AG20443 (cell line): ENCODE measurements around the gene RNF43.

Experiments
- DNase-seq: peaks from one replicate; pipeline ENCODE4 v3.0.0; 2012; ENCODE audit warnings: low spot score, mixed read lengths

RNF43 gene

DNA sequence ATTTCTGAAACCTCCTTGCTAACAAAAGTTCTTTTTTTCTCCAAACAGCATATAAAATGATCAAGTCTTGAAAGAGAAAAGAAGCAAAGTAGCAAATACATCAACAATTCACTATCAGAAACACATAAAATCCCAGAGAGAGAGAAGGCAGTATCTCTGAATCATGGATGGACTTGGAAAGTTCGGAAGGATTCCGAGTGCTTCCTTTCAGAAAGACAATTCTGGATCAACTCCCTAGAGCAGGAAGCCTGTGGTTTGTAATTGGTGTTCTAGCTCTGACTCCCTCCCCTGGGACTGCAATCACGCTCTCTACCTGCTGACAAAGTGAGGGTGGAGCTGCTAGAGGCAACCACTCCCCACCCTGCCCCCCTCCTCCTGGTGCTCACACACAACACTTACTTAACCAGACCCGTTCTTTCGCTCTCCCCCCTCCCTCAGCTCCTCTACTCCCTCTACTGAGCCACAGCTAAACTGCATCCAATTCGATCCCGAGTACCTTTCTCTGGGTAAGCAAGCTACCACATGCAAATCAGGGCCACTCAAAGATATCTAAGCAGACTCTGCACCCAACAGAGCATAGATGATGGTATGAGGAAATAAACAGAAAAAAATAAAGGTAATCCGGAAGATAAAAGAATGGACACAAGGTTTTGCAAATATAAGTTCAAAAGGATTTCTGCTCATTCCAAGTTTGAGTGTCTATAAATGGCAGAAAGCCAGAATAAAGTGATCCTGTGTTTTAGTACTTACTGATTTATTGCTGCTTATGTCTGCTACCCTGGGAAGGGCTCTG is at the start of gene RNF43:
RNF43 (minus strand) TSS at position 235 of the 793 bp plus-strand sequence. CDS start 1,957 bp downstream, outside the sequence.
- peak; percentile 91 for DNase-seq

DNA sequence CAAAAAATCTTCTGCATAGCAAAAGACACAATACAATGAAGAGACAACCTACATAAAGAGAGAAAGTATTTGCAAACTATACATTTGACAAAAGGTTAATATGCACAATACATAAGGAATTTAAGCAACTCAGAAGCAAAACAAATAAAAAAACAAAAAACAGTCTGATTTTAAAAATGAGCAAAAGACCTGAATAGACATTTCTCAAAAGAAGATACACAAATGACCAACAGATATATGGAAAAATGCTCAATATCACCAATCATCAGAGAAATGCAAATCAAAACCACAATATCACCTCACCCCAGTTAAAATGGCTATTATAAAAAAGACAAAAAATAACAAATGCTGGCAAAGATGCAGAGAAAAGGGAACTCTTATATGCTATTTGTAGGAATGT is 38.2 kb upstream of the RNF43 start:
- DNase-seq = no peak

DNA sequence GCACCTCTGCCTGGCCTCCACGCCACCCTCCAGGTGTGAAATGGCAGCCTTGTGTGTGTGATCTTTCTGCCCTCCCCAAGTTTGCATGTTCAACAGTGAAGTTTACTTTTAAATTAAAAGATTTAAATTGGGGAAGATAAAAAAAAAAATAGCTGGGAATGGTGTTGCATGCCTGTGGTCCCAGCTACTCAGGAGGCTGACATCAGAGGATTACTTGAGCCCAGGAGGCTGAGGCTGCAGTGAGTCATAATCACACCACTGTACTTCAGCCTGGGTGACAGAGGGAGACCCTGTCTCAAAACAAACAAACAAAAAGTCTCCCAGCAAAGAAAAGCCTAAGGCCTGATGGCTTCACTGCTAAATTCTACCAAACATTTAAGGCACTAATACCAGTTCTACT is 35.4 kb upstream of the RNF43 start:
- no peak for DNase-seq

DNA sequence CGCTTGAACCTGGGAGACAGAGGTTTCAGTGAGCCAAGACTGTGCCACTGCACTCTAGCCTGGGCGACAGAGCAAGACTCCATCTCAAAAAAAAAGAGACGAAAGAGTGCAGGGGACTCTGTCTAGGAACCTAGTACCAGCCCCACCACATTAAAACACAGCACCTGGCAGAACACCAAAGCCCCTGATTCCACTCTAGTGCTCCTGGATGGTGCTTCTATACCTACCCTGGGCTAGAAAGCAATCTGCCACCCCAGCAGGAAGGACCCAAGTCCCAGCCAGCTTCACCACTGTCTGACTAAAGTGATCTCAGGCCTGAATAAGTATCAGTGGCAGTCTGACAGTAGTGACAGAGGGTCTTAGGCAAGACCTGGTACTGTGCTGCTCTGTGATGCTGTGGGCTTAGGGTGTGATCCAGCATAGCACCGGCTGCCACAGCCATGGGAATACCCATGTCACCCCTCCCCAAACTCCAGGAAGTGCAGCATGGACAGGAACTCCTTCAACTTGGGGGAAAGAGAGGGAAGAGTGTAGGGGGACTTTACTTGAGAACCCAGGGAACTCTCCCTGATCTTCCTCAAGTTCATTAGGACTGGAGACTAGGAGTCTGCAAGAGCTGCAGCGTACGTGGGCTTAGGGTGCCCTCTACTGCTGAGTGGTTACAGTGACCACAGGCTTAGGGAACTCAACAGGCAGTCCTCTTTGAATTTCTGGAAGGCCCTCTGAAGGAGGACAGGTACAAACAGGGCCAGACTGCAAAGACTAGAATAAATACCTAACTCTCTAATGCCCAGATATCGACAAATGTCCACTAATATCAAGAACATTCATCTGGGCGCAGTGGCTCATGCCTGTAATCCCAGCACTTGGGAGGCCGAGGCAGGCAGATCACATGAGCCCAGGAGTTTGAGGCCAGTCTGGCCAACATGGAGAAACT is 30.0 kb upstream of the RNF43 start:
- DNase-seq = peak; percentile 77

DNA sequence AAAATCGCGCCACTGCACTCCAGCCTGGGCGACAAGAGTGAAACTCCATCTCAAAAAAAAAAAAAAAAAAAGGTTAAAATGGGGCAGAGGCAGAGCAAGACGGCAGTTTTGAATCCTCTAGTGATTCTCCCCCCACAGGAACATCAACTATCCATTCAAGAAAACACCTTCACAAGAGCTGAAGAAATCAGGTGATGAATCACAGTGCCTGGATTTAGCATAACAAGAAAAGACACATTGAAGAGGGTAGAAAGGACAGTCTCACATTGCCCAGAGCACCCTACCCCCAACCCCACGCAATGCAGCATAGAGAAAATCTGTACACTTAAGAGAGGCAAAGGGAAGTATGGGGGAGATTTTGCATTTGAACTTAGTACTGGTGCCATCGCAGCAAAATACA is 28.8 kb upstream of the RNF43 start:
- no peak for DNase-seq

DNA sequence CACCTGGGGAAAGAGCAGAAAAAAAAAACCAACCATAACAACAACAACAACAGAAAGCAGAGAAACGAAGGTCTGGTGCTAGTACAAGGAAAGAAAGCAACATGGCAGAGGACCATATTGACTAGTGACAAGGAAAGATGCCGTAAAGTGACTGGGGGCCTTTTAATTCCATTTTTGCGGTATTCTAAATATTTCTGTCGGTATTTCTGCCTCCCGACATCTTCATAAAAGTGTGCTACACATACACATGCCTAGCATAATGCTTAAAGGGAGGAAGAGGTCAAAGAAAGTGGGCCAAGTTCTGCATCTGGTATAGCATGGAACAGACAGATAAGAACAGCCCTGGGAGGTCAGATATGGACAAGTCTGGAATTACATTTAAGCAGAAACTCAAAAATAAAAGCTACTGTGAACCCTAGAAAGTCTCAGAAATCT is 19.5 kb upstream of the RNF43 start:
- no peak for DNase-seq

DNA sequence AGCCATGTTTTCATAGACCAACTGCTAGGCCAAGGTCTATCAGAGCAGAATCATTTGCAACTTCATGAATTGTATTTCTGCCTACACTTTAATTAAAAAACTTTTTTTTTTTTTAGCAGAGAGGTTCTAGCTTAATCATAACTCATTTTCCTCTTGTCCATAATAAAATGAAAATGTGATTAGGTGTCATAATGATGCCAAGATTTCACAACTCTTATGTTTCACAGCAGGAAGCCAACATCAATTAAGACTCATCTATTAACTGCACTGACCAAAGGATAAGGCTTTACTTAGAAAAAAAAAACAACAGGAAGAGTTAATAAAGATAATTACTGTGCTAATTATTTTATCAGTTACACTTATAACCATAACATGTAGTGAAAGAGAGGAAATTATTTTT is 18.9 kb upstream of the RNF43 start:
- DNase-seq = no peak

DNA sequence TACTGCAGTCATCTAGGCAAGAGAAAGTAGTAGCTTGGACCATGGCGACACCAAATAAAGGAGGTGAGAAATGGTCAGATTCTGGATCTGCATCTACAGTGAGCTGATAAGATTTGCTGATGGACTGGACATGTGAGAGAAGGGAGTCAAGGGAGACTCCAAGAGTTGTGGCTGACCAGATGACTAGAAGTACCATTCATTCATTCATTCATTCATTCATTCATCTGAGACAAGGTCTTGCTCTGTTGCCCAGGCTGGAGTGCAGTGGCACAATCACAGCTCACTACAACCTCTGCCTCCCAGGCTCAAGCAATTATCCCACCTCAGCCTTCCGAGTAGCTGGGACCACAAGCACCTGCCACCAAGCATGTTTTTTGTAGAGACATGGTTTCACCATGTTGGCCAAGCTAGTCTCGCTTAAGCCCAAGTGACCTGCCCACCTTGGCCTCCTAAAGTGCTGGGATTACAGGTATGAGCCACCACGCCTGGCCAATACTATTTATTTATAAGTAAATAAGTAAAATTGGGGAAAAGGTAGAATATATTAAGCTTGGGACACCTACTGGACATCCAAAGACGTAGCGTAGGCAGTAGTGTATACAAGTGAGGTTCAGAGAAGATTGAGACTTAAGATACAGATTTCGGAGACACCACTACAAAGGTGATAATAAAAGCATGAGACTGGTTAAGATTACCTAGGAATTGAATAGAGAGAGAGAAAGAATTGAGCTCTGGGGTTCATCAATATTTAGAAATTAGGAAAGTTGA is 15.7 kb upstream of the RNF43 start:
- no peak for DNase-seq

DNA sequence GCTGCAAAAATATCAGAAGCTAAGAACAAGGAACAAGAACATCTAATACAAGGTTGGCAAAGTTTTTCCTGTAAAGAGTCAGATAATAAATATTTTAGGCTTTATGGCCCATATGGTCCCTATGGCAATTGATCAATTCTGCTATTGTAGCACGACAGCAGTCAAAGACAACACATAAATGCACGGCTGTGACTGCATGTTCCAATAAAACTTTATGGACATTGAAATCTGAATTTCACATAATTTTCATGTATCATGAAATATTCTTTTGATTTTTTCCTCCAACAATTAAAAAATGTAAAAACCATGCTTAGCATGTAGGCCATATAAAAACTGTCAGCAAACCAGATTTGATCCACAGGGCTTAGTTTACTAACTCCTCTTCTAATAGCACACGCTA is 10.5 kb upstream of the RNF43 start:
- DNase-seq = no peak

DNA sequence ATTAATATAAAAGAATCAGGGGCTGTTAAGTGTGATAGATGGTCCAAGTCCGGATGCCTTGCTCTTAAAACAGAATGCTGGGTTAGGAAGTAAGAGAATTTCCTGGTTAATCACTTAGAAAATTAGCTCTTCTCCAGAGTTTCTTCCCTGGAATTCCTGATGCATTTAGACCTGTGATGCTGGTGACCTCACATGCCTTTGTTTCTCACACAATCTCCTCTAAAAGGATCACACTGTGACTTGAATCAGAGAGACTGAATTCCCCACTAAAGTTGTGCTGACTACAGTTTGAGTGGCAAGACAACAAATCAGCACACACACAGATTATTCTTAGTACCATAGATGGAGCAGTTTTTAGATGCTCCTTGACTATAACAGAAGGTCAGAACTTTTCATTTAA is 4.4 kb upstream of the RNF43 start:
- DNase-seq = no peak

DNA sequence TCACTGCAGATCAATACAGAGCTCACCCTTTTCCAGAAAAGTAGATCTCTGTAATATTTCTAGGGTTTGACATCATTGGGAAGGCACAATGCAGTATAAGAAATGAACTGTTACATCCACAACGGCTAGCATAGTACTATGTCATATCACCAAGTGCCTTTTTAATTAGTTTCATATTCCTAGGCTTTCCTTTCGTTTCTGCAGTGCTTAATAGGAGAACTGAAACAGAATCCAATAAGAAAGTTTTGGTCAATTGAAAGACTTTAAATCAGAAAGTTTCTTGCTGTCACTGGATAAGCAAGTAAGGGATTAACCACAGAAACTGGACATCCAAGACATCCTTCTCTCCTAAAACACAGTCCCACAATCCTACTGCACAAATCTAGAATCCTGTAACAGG is 3.5 kb upstream of the RNF43 start:
- no peak for DNase-seq

DNA sequence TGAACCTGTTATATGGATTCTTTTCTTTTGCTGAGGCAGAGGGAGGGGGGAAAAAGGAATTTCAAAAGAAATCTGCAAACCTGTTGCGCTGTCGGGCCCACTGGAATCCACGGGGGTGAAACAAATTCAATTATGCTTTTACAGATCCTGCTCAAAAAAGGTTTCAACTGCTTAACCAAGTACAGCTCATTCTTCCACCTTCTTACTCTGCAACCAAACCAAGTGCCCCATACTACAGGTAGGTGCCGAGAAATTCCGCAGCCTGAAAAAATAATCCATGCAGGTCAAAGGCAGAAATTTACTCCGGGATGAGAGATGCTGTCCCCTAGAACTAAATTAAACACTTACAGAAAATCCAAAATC is 416 bp downstream of the RNF43 start:
- no peak for DNase-seq

DNA sequence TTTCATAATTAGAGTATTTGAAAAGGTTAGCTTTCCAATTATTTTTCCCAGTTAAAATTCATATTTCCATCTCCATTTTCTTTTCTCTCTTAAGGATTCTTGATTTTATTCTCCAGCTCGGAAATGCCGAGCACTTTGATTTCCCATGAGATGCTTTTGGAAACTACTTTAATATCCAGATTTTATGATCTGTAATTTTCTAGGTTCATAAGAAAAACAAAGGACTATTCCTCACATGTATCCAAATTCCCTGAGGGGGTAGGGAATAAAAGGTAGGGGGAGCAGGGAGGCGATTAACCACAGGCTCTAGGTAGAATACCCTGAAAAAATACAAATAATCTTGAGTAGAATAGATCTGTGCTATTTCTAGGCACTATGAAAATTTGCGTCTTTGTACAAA is 938 bp downstream of the RNF43 start:
- no peak for DNase-seq

DNA sequence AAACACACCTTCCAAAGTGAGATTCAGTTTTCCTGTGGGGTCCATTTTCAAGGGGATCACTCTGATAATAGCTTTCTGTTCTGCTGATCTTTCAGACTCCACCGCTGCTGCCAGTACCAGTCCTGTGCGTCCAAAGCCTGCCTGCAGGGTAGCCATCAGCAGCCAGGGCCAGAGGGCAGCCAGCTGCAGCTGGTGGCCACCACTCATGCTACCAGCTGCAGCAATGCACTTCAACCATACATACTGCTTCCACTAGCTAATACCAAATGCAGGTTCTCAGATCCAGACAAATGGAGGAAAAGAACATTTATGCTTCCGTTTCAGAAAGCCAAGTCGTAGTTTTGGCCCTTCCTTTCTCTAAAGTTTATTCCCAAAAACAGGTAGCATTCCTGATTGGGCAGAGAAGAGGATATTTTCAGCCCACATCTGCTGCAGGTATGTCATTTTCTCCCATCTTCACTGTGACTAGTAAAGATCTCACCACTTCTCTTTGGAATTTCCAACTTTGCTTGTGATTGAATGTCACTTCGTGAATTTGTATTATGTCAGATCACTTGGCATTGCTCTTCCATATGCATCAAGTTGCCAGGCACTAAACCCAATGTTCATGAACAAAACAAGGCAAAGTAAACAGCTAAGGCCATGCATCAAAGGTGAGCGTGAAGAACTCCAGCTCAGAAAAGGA is 1.8 kb downstream of the RNF43 start:
- DNase-seq = no peak

DNA sequence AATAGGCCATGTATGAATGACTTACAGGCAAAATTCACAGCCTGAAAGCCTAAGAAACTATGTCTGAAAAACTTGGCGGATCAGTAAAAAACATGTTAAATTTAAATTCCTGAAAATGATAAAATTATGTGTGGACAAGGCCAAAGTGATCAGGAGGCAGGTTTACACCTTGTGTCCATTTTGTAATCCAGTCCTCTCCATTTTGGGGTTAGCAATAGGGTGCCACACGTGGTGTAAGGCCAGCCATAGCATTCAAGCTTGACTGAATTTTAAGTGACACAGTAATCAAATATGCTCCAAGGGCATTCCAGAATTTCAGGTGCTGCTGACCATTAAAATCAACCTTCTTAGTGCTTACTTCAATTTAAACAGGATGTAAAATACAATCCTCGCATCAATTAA is 2.7 kb downstream of the RNF43 start:
- no peak for DNase-seq

DNA sequence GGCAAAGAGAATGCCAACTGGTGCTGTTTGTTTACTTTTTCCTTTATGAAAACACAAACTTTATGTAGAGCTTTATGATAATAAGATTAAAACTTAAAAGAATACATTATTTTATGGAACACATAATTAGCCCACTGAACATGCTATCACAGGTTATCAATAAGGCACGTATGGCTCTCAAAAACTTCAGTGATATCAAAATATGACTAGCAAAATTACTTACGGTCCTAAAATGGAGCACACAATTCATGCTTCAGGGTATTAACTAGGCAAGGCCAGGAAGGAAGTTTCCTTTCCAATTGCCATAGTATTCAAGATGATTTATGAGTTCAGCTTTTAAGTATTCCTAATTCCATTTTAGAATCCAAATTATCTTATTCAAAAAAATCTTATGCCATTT is 3.6 kb downstream of the RNF43 start:
- DNase-seq = no peak

DNA sequence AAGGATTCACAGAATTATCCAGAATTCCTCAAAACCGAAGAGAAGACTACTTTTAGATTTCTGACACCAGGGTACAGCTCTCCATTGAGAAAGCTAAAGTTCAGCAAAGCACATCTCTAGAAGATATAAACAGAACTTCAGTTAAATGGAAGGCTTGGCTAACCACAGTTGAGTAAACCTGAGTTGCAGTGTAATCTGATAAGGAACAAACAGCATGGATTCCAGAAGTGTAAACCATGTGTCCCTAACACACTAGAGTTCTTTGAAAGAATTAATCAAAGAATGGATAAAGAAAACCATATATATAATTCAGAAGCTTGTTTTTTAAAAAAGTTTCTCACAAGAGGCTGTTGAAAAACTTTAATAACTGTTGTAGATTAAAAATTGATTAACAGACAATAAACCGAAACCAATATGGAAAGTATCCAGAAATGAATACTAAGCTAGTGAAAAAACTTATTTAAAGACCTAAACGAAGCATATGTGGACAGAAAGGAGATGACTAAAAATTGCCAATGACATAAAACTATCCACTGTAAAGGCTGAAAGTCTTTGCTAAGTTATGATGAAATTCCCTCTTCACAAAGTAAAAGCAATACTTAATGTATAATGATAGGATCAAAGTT is 4.3 kb downstream of the RNF43 start:
- DNase-seq = no peak

DNA sequence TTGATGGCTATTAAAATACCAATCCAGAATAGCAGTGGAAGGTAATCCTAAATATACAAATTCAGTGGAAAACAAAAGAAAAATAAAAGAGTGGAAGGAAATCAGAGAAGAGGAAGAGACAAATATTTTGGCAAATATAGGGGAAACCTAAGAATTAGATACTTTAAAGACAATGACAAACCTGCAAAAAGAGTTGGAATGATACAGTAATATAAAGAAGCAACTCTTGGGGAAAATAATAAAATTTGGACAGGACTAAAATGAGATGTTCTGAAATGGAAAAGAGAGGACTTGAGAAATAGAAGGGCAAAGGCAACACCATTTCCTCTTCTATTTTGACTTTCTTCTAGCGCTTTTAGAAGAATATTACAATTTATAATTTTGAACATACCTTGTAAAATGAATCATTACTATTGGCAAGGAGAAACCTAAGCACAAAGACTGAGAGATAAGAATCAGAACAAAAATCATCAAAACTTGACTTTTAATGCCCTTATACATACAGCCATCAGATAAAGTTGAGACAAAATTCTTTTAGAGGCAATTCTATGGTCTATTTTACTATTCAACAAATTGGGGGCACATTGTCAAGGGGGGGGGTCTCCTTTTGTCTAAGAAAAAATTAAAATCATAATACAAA is 5.2 kb downstream of the RNF43 start:
- DNase-seq = no peak

DNA sequence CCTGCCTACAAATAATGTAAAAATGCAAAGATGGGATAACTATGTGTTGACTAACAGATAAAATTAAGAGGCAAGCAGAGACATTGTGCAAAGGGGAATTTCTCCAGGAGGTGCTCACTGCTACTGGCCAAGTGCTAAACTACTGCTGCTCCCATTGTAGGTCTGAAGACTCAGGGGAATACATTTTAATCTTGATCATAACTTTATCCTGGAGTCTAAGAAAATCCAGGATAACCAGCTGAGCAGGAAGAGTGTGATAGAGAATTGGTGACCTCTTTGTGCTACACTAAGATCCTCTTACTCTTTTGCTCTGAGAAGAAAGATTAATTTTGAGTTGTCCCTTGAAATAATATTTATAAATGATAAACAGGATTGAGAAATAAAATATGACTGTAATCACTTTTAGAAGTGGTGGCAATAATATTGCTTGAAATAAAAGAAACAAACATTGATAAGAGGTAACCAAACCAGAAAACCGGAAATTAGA is 5.9 kb downstream of the RNF43 start:
- DNase-seq = no peak

DNA sequence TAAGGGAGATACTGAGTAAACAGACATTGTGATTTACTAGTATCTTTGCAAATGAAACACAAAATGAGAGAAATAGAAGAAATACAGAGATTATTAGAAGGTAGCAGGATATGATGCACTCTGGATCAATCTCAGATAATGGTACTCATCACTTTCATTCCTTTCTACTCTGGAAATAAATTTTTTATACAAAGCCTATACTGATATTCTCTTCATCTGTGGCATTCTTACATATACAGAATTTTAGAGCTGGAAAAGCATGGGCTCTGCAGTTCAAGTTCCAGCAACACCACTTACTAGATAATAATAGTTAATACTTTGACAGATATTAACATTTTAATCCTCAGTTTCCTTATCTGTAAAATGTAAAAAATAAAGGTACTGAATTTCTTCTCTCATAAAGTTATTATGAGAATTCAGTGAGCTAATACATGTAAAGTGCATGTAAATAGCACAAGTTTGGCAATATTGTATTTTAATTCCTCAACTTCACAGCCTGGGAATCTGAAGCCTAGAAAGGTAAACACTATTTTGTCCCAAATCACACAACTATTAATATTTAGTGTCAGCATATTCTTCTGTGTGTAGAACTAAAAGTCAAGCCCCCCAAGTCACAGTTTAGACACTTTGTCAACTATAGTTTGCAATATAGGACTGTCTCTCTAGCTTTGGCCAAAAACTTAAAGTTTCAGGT is 6.5 kb downstream of the RNF43 start:
- DNase-seq = no peak
